HG03565 (cell line): ENCODE results near the gene PDLIM1.
A peak's percentile ranks its signal among the peaks of the same experiment; 100 is the strongest.

ENCODE experiments used
- ATAC-seq: cut with Tn5 transposase; IDR thresholded peaks from one replicate; pipeline ENCODE4 v1.9.1; 2021; ENCODE audit warnings: mild to moderate bottlenecking, moderate library complexity; ENCODE audit not compliant: unreplicated experiment

Gene PDLIM1

DNA sequence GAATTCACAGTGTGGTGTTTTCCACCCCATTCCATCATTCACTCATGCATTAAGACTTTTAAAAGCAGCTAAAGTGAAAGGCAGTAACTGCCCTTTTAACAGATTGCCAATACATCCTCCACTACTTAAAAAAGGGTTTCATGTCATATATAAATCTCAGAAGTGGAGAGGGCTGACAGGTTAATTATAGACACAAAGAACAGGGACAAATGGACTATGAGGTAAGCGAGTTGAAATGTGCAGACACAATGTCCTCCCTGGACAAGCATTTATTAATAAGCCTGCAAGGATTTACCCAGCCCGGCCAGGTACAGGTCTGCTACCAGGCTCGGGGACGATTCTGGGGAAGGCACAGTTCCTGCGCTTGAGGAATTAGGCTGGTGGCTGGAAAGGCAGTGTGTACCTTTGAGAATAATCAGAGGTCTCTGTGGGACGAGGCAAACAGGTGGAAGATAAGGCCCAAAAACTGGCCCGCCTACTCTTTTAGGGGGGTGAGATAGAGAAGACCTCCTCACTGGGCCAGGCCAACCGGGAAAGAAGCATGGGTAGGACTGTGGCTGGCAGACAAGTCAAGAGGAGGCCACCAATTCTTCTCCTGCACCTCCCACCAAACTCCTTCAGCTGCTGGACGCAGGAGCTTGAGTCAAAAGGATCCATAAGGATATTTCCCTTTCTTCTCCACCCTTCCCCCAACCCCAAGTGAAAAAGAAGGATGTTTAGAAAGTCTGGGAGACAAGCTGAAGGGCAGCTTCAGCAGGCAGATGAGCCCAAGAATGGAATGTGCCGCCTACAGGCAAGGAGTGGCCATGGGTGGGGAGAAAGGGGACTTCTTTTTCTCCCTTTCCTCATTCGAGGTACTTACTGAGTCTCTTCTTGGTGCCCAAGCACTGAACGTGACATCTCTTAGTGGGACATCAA is 1.5 kb downstream of the PDLIM1 start:
- no peak for ATAC-seq

DNA sequence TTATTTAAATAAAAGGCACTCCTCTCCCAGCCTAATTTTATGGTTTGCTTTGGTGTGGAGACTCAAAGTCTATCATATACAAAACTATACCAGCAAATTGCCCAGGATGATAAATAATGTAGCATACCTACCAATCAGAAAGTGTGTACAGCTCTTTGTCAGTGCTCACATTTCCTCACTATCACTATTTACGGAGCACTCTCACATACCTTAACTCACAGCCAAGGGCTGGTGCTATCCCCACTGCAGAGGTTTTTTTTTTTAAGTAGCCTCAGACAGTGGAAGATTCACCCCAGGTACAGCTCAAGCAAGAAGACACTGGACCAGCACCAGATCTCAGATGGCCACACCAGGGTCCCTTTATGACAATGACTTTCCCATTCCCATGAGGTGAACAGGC is 2.5 kb downstream of the PDLIM1 start:
- ATAC-seq: no peak

DNA sequence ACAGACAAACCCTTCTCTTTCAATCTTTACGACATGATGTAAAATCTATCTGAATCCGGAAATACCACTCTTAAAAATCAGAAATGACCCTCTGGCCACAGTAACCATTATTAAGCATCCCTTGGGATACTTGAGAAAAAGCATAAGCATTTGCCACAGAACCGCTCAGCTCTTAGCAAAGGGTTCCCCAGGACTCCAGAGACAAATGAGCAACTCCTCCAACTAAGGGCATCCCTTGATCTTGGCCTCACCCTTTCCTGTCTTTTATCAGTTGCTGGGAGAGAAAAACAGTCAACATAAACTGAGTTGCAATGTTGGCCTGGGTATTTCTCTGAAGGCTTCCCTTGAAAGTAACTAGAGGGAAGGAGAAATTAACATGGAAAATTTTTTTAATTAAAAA is 3.5 kb downstream of the PDLIM1 start:
- ATAC-seq: no peak

DNA sequence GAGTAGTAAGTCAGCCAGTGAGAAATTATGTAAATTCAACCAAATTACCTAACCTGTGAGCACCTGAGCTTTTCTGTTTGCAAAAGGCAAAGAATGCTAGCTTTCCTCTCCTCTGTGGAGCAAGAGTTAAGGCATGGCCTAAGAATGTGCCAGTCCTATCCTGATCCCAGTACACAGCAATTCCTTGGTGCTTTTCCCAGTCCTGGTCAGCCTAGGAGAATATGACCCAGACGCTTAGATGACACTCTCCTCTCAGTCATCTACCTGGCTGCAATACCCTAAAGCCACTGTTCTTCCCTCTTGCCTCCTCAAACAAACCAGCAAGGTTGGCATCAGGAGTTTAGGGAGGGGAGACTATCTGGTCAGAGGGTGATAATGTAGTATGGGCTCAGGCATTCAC is 4.1 kb downstream of the PDLIM1 start:
- ATAC-seq: no peak

DNA sequence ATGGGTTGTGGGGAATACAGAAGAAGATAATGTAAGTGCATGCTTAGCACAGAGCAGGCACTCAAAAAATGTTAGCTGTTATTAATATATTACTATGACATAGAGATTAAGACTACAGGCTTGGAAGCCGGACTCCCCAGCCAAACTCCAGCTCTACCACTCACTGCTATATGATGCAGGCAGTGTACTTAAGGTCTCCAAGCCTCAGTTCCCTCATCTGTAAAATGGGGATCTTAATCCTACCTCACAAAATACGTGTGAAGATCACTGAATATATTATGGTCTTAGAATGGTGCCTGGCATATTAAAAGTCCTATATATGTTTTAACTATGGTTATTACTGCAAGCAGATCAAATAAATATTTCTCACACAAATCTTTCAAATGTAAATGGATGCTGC is 5.2 kb downstream of the PDLIM1 start:
- no peak for ATAC-seq

DNA sequence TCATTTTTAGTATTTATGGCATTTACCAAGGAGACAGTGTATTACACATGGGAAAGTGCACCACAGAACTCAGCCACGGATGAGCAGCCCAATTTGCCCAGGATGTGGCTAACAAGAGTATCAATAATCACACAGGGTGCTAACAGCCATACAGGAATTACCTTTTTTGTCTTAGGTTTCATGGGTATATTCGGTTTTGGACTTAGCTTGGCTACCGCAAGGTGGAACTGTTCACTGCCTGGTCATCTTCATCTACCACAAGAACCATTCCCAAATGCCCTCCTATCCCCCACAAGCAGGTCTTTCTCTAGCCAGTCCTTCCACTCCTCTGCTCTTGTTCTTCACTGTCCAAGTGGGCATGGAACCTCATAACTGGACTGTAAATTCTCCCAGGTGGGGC is 6.0 kb downstream of the PDLIM1 start:
- ATAC-seq: no peak

DNA sequence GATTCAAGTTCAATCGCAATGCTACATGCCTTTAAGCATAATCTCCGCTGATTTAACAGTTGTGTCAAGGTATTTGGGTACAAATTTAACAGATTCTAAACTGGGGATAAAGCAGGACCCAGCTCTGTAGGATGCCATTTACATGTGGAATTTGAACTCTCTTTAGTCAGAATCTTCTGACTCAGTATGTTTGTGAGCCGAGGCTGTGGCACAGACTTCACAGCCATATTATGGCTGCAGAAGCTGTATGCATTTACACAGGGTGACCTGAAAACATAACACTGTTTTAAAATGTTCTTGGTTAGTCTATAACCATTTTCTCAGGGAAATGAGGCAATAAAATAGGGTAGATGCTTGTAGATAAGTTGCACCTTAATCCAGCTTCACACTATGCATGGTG is 8.7 kb downstream of the PDLIM1 start:
- no peak for ATAC-seq

DNA sequence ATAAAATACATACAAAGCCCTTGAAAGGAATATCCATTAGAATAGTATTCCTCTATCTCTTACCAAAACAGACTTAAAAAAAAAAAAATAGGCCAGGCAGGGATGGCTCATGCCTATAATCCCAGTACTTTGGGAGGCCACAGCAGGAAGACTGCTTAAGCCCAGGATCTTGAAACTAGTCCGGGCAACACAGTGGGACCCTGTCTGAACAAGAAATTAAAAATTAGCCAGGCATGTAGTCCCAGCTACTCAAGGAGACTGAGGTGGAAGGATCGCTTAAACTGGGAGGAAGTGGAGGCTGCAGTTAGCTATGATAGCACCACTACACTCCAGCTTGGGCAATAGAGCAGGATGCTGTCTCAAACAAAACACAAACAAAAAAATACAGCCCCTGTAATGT is 9.6 kb downstream of the PDLIM1 start:
- no peak for ATAC-seq

DNA sequence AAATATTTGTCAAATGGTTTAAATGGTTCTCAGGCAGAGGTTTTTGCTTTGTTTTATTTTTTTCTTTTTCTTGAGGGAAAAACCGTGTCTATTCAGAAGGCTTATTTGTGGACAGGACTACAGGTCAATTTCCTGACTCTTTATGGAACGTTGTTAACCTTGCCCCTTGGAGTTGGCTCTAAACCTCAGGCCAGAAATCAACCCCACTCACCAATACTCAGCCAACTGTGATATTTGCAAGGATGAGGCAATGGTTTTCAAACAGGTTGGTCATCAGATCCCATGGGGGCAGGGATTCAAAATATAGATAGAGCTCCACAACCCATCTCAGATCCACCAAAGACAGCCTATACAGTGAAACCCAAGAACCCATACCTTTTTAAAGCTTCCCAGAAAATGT is 10.2 kb downstream of the PDLIM1 start:
- no peak for ATAC-seq

DNA sequence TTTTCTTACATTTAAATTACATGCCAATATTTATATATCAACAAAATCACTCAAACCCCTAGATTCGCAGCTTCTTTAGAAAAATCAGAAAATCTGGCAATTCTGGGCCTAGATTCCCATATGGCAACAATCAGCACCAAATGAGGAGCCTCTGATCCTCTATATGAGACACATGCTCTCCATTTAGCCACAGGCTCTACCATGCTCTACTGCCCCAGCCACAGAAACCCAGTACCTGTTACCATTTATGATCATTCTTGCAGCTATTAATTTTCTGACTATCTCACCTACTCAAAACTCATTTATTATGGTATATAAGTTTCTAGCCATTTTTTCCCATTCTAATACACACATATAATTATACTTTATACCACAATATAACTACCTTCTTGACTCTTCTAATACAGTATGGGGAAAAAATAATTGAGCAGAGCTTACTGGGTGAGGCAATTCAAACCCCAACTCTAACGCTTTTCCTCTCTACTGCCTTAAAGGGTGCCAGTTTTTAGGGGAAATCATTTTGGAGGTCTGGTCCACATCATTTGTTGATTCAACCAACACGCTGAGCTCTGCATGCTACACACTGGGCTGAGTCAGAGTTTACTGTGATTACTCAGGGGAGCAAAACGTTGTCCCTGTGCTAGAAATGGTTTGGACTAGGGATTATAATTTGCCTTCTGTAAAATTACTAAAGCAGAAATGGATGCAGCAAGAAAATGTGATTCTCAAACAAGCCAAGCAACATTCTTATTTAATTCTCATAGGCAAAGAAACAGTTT is 11.6 kb downstream of the PDLIM1 start:
- ATAC-seq: no peak

DNA sequence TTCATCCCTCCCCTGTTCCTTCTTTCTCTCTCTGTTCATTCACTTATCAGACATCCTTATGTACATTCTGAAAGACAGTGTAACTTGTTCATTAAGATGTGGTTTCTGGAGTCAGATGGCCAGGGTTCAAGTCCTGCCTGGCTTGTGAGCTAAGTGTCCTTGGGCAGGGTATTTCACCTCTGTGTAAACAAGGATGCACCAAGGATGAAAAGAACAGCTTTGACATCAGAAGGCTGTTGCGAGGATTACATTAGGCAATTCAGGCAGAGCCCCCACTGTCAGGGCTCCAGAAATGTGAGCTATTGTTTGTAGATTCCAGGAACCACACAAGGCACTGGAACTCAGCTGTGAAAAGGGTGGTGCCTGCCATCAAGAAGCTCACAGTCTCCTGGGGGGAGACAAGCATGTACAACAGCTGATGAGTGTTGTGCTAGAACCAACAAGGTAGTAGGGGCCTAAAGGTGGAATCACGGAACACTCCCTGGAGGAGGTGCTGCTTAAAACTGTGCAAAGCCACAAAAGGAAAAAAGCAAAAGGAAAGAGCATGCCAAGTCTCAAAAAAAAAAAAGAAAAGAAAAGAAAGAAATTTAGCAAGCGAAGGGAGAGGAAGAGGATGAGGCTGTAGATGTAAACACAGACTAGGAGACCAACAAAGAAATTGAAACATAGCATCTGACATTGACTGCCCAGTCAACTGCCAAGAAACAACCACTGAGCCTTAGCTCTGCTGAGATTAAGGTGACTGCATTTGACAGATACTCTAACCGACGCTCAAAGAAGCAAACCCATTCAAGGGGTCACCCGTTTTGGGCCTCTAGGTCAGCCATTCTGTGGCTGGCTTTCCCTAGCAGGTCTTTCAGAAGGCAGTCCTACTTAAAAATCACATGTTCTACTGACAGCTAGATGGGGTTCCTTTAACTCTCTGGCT is 12.5 kb downstream of the PDLIM1 start:
- ATAC-seq: no peak

DNA sequence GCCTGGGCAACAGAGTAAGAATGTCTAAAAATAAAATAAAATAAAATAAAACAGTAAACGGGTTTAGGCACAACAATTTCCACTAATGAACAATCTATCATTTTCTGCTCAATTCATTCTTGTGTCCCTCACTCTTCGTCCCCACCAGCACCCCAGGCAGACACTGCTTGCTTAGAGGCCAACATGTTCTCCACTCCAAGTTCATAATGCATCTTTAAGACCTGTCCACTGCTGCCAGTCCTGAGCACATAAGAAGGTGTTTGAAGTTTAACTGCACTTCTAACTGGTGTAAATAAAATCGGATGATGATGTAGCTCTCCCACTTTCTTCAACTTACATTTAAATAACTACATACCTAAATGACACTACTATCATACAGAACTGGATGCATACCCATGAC is 13.2 kb downstream of the PDLIM1 start:
- ATAC-seq: no peak

DNA sequence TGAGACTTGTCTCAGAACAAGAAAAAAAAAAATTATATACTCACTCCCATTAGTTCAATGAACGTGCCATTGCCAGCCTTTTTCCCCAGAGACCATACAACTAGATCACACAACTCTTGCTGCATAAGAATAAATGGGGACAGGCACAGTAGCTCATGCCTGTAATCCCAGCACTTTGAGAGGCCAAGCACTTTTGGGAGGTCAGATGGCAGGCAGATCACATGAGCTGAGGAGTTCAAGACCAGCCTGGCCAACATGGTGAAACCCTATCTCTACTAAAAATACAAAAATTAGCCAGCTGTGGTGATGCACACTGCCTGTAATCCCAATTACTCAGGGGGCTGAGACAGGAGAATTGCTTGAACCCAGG is 13.6 kb downstream of the PDLIM1 start:
- no peak for ATAC-seq

DNA sequence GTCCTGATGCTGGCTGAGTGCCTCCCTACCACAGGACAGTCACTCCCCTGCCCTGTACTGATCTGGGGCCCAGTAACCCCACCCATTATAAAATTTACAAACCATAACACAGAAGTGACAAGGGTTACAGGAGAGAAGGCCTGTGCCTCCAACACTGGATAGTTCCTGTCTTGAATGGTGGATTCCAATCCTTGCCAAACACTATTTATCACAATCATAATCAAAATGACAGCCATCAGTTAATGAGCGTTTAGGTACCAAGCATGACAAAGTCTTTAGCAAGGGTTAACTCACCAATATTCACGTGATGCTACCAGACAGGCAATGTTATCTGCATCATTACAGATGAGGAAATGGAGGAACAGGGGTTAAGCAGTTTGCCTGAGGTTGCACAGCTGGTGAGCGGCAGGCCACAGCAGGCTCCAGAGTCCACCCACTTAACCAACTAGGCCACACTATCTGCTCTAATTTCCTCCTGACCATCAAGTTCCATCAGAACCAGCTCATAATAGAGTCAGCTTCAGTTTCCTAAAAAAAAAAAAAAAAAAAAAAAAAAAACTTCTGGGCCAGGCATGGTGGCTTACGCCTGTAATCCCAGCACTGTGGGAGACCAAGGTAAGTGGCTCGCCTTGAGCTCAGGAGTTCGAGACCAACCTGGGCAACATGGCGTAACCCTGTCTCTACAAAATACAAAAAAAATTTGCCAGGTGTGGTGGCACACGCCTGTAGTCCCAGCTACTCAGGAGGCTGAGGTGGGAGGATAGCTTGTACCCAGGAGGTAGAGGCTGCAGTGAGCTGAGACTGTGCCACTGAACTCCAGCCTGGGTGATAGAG is 14.2 kb downstream of the PDLIM1 start:
- ATAC-seq: no peak

DNA sequence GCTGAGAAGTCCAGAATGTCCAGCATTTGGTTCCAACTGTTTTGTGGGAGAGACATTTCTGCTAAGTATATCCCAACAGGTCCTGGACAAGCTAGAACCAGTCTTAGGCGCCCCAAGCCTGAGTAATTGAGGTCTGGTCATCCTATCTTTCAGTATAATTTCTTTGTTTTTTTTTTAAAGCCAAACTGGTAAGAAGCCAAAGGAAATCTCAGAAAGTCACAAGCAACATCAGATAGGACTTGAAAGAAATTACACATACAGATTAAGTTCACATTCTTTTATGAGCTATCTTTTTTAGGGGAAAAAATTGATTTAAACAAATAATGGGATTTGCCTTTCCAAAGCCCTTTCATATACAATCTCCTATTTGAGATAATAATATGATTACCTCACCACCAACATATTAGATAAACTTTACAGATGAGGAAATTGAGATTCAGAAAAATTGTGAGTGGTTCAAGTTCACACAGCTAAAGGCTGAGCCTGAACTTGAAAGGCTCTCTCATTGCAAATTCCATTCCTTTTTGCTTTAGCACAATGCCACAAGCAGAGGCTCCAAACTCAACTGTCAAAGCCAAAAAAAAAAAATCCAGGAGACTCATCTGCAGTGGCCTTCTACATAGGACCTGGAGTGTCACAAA is 15.0 kb downstream of the PDLIM1 start:
- no peak for ATAC-seq

DNA sequence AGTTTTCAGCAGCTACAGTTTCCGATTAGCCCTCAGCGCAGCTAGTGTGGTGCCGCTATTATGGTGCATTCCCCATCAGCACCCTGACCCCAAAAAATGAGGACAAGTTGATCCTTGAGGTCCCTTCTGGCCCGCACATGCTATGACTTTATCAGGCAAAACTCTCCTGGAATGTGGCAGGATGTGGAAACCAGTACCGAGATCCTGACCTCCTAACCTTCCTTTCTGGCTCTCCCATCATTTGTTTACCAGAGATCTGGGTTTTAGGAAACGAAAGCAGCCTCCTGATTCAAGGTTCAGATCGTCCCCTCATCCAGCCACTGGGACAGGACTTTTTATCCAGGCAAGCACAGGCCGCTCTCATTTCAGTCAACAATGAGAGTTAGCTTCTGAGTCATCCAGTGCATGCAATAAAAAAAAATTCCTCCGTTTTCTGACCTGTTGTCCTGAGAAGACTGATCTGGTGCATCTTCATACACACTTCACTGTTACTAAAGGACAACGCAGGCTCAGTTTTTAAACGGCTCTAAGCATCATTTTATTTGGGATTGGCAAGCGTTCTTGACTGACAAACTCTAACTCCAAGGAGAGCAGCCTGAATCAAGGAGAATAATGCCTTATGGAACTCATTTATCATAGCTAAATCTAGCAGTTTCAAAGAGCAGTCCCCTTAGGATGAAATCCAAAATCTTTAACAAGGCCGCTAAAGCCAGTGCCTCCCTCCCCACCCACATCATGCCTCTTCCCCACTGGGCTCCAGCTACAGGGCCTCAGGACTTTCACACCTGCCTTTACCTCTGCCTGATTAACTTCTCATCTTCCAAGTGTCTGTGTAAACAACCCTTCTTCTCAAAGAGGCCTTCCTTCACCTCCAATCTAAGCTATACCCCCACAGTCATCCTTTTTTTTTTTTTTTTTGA is 17.1 kb downstream of the PDLIM1 start:
- ATAC-seq: no peak

DNA sequence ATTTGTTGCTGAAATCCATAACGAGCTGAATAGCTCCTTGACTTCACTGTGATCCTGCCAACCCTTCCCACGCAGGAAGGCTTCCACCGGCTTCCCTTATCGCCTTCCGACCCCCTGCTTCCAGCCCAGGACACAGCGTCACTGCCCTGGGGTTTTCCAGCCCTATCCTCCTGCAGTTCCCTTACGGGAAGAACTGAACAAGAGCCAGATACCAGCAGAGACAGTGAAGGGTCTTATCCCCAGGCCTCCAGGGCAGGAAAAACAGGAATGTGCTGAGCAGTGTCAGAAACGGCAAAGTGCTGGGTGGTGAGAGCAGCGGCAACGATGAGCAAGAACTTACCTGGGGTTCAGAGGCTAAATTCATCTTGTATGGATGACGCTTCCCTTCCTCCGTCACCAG is 22.4 kb downstream of the PDLIM1 start:
- ATAC-seq: no peak

DNA sequence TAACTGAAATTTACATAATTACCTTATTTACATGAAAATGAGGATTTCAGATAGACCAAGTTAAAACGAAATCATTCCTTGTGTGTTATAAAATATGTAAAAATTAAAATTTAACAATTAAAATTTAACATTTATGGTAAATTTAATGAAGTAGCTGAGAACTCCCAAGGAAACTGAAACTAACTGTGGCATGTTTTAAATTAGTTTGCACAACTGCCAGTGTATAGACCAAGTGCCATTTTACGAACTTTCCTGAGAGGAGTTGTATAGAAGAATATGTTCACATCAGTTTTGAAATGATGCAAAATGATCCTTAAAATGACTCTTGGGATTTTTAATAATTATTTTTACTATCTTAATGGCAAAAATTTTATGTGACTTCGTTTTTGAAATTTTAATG is 23.6 kb downstream of the PDLIM1 start:
- ATAC-seq: no peak

DNA sequence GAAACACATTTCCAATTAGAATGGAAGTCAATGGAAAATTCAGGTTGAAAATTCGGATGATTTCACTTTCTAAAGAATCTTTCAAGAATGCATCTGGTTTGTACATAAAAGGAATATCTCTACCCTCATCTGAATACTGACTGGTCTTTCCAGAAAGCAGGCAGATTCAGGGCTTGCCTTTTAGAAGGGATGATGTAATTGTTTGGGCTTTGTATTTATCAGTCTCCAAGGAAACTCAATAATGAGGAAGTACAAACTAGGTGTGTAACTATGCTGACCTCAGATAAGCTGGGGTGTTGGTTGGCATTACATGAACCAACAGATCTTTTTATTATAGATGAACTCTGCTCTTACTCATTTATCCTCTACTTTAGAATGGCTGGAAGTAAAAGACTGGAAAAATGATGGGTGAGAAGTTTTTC is 24.1 kb downstream of the PDLIM1 start:
- ATAC-seq: peak; percentile 88
